A673 (cell line): ENCODE data around the gene ZNF718. TPM values are rescaled to one million over a fixed set of nuclear protein-coding genes. Genes with fewer than 3 reads are reported as not detected.
"Not testable (repeated sequence)": the region's sequence is repeated elsewhere in the genome, so short reads cannot be mapped to it uniquely, and the experiment has no call there.

Source experiments
- Bru-seq: library from RNA; stranded (reverse); fragments of 400-500 nt; gene quantifications from one replicate; lab custom pipeline; 2021; lab: Mats Ljungman, UMichigan
- BruChase-seq, 2 experiments: library from RNA; stranded (reverse); fragments of 400-500 nt; gene quantifications; one replicate each; lab custom pipeline; 2021; lab: Mats Ljungman, UMichigan
- BruUV-seq: library from RNA; stranded (reverse); fragments of 400-500 nt; replicated peaks from 2 replicates; lab custom pipeline; 2021; lab: Mats Ljungman, UMichigan
- CTCF ChIA-PET: fragments of 300-600 bp; sonication (Branson Sonifier 250); formaldehyde crosslinking; loops from one replicate; lab custom pipeline; 2022; ENCODE audit warnings: antibody characterized with exemption; lab: Charles Lee
- POLR2A ChIA-PET: fragments of 300-600 bp; sonication (Branson Sonifier 250); formaldehyde crosslinking; loops from one replicate; lab custom pipeline; 2022; ENCODE audit warnings: antibody characterized with exemption; ENCODE audit not compliant: low non-redundant PET; lab: Charles Lee
- DNase-seq: peaks from one replicate; pipeline ENCODE4 v3.0.0-alpha.2; 2015; ENCODE audit warnings: low spot score
- H3K27ac ChIP-seq: fragments of 200-600 bp; sonication (generic); 2 replicates; pipeline ENCODE4 v1.5.1; 2016; ENCODE audit warnings: mixed run types, low read depth, mild to moderate bottlenecking, mixed read lengths, antibody characterized with exemption, low read length; ENCODE audit not compliant: poor library complexity, severe bottlenecking
- H3K27me3 ChIP-seq: fragments of 200-600 bp; sonication (generic); replicated peaks from 2 replicates; pipeline ENCODE4 v1.6.1; 2017; ENCODE audit warnings: mixed run types, low read depth, mild to moderate bottlenecking, mixed read lengths, antibody characterized with exemption, low read length; ENCODE audit not compliant: insufficient read depth, poor library complexity
- H3K36me3 ChIP-seq: fragments of 200-600 bp; sonication (generic); 2 replicates; pipeline ENCODE4 v1.6.1; 2016; ENCODE audit warnings: mixed run types, mild to moderate bottlenecking, mixed read lengths, antibody characterized with exemption, low read length; ENCODE audit not compliant: insufficient read depth, poor library complexity, severe bottlenecking
- H3K4me1 ChIP-seq: fragments of 200-600 bp; sonication (generic); 2 replicates; pipeline ENCODE4 v1.6.1; 2017; ENCODE audit warnings: mixed run types, mild to moderate bottlenecking, mixed read lengths, antibody characterized with exemption, low read length; ENCODE audit not compliant: insufficient read depth, poor library complexity, severe bottlenecking
- H3K4me3 ChIP-seq: fragments of 200-600 bp; sonication (generic); 2 replicates; pipeline ENCODE4 v1.5.1; 2016; ENCODE audit warnings: low read depth, mixed run types, mild to moderate bottlenecking, mixed read lengths, low read length; ENCODE audit not compliant: poor library complexity, severe bottlenecking
- H3K9me3 ChIP-seq: fragments of 200-600 bp; sonication (generic); 2 replicates; pipeline ENCODE4 v1.6.1; 2016; ENCODE audit warnings: mixed run types, low read depth, mild to moderate bottlenecking, mixed read lengths, antibody characterized with exemption, low read length; ENCODE audit not compliant: poor library complexity, severe bottlenecking
- CTCF ChIP-seq: fragments of 300-800, 200-600 bp; sonication (generic); conservative IDR thresholded peaks from 2 replicates; pipeline ENCODE4 v1.5.1; 2017; ENCODE audit warnings: low read depth, mild to moderate bottlenecking, antibody characterized with exemption, low read length, moderate library complexity, mixed read lengths
- EZH2 ChIP-seq: fragments of 200-600 bp; sonication (generic); IDR thresholded peaks from 2 replicates; pipeline ENCODE4 v1.6.1; 2017; ENCODE audit warnings: borderline replicate concordance, low read depth, mild to moderate bottlenecking, mixed read lengths, antibody characterized with exemption, low read length; ENCODE audit not compliant: poor library complexity, severe bottlenecking
- intact Hi-C: fragments of 100-400 bp; cut with micrococcal nuclease; formaldehyde crosslinking; loops from one replicate; pipeline ENCODE4 v1.10.0; 2022; ENCODE audit not compliant: unreplicated experiment
- long read RNA-seq: library from polyadenylated mRNA; stranded (forward); transcript quantifications from one replicate; pipeline ENCODE4 v2.0.0, GENCODE V29; 2022
- total RNA-seq: library from RNA; stranded (reverse); gene quantifications from 2 replicates; pipeline ENCODE4 v1.2.3, GENCODE V29; 2021

ZNF718 gene
- total RNA-seq (9.2 and 9.5 TPM in 2 replicates), Bru-seq, nascent RNA (percentile 95 among the genes with signal in this experiment), BruChase-seq, experiment 1, labeled RNA remaining after a 2-hour chase (percentile 97 among the genes with signal in this experiment), BruChase-seq, experiment 2, labeled RNA remaining after a 6-hour chase (percentile 91 among the genes with signal in this experiment)
- long read RNA-seq, partial matches to known transcripts, result 0 of 6 reads
- long read RNA-seq, other reads (novel, unspliced or antisense), result 6 of 6 reads

GRCh38 chr4:124275-125081 lies at the start of gene ZNF718:
TSS of gene ZNF718 (plus strand) at chr4:124501. CDS start at chr4:124671, 170 bp downstream.
- H3K9me3 ChIP-seq, result peaks cover 16% of the 10 kb centered on the region
- H3K4me3 ChIP-seq, result peak within 1 kb of the TSS; percentile 64
- intact Hi-C loops, result no loop called here
- BruUV-seq, result TSS peak; percentile 69
- peak within 1 kb of the TSS; percentile 89 for H3K27ac ChIP-seq
- H3K4me1 ChIP-seq, result no peaks in the 10 kb centered on the region
- H3K27me3 ChIP-seq, result no peaks in the 10 kb centered on the region
- DNase-seq, result peak; percentile 98
- peaks cover 13% of the 10 kb centered on the region for H3K36me3 ChIP-seq
- TF ChIP-seq EZH2 (no peak), CTCF (no peak)
- CTCF ChIA-PET, result no interaction called here
- POLR2A ChIA-PET, result interaction anchor here (0.5 to 0.6 kb wide), 2 partner anchors 11 to 236 kb away, joined by 4 to 10 read pairs; no protein-coding TSS in a partner anchor

GRCh38 chr4:85951-86350 lies 38.4 kb upstream of the ZNF718 start:
- ChIA-PET CTCF (no interaction called here), POLR2A (no interaction called here)
- DNase-seq, result no peak
- H3K36me3 ChIP-seq, result peaks cover 40% of the 10 kb centered on the region
- H3K4me3 ChIP-seq, result no peak overlapping the region
- intact Hi-C loops, result no loop called here
- BruUV-seq, result TSS peak; percentile 12
- peaks cover 91% of the 10 kb centered on the region for H3K9me3 ChIP-seq
- TF ChIP-seq CTCF (no peak), EZH2 (no peak)
- H3K27ac ChIP-seq, result no peak overlapping the region
- no peaks in the 10 kb centered on the region for H3K27me3 ChIP-seq
- H3K4me1 ChIP-seq, result no peaks in the 10 kb centered on the region

- H3K4me3 ChIP-seq, DNase-seq, CTCF ChIA-PET, BruUV-seq, intact Hi-C loops, H3K27ac ChIP-seq, H3K4me1 ChIP-seq, H3K27me3 ChIP-seq, POLR2A ChIA-PET: not testable (repeated sequence)
- H3K9me3 ChIP-seq, result peaks cover 92% of the 10 kb centered on the region
- H3K36me3 ChIP-seq, result peaks cover 39% of the 10 kb centered on the region
Measured at GRCh38 chr4:86559-87324, 37.6 kb upstream of the ZNF718 start.
